ENCODE data around the gene LRRC7.

The LRRC7 gene

DNA sequence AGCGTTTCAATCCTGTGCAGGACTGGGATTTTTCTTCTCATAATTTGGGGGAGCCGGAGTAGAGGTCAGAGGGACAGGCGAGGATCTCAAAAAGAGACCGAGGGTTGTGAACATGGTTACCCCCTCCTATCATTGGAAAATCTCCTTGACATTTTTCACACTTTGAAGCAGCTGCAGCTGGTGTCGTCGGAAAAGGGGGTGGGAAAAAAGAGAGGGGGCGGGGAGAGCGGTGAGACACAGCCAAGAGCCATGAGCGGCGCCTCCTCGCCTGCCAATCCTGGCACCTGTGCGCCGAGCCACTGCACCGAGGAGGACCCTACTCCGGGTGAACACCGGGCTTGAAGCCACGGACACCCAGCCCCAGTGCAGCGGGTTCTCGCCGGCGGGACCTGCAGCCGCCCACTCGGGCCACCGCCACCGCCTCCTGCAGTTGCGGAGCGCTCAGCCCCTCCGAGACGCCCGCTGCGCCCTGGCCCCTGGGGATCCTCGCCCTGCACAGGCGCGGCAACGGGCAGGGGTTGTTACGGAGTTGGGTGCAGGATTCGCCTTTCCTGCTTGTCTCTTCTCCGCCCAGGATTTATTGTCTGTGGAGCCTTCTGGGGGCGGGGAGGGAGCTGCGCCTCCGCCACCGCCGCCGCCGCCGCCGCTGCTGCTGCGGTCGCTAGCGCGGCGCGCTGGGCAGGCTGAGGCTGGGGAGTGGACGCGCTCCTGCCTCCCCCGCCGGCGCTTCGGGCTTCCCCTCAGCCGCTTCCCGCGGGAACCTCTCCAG lies at the start of gene LRRC7:
Gene LRRC7 (plus strand): TSS at position 271 of the 769 bp plus-strand sequence. CDS start 718 bp downstream, outside the sequence.
- TF ChIP-seq, protein P1, sequence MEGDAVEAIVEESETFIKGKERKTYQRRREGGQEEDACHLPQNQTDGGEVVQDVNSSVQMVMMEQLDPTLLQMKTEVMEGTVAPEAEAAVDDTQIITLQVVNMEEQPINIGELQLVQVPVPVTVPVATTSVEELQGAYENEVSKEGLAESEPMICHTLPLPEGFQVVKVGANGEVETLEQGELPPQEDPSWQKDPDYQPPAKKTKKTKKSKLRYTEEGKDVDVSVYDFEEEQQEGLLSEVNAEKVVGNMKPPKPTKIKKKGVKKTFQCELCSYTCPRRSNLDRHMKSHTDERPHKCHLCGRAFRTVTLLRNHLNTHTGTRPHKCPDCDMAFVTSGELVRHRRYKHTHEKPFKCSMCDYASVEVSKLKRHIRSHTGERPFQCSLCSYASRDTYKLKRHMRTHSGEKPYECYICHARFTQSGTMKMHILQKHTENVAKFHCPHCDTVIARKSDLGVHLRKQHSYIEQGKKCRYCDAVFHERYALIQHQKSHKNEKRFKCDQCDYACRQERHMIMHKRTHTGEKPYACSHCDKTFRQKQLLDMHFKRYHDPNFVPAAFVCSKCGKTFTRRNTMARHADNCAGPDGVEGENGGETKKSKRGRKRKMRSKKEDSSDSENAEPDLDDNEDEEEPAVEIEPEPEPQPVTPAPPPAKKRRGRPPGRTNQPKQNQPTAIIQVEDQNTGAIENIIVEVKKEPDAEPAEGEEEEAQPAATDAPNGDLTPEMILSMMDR (IDR thresholded peaks at IDR 0.05; ENCODE audit: low read depth, low read length, missing control alignments) = no peak
- no peak for DNase-seq (ENCODE audit: low read depth)
- no peak within 1 kb of the TSS for H3K4me3 ChIP-seq (ENCODE audit: low read depth, low read length)

DNA sequence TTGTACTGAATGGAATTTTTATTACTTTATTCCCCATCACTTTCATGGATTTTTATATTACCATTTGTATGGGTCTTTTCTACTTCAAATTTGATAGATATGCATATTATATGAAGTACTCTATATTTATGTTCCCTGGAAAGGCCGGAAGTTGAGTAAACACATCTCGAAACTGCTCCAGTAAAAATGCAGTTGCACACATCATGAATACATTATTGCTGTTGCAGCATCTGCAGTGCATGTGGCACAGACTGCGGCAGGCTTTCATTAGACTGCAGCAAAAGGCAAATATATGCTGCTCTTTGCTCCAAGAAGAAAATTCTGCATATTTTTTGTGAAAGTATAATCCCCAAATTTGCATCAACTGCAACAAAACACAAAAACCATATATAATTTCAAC lies 48.7 kb upstream of the LRRC7 start:
- no peak for DNase-seq (ENCODE audit: low read depth)
- TF ChIP-seq, protein P1 (IDR thresholded peaks at IDR 0.05; ENCODE audit: low read depth, low read length, missing control alignments) = no peak
- no peak overlapping the region for H3K4me3 ChIP-seq (ENCODE audit: low read depth, low read length)

DNA sequence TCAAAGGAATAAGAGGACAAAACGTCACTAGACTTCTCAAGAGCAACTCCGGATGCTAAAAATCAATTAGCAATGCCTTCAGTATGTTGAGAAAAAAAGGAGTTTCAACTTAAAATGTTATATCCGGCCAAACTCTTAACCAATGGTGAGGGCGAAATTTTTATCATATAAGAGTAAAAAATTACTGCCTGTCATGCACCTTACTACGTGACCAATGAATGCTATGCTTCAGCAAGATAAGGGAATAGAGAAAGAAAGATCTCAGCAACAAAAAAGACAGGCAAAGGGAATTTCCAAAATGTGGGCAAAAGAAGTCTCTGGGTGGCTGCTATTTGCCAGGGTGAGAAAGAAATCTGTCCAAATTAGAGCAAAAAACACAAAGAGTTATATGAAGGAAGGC lies 47.4 kb upstream of the LRRC7 start:
- no peak for DNase-seq (ENCODE audit: low read depth)
- TF ChIP-seq, protein P1 (IDR thresholded peaks at IDR 0.05; ENCODE audit: low read depth, low read length, missing control alignments) = no peak

GRCh38 chr1:69523032-69523431 lies 44.7 kb upstream of the LRRC7 start:
- TF ChIP-seq, protein P1 (IDR thresholded peaks at IDR 0.05; ENCODE audit: low read depth, low read length, missing control alignments) = no peak
- H3K4me3 ChIP-seq (ENCODE audit: low read depth, low read length) = no peak overlapping the region
- no peak for DNase-seq (ENCODE audit: low read depth)

More for the DNA sequence above, 47.4 kb upstream of the LRRC7 start:
- no peak overlapping the region for H3K4me3 ChIP-seq (ENCODE audit: low read depth, low read length)

DNA sequence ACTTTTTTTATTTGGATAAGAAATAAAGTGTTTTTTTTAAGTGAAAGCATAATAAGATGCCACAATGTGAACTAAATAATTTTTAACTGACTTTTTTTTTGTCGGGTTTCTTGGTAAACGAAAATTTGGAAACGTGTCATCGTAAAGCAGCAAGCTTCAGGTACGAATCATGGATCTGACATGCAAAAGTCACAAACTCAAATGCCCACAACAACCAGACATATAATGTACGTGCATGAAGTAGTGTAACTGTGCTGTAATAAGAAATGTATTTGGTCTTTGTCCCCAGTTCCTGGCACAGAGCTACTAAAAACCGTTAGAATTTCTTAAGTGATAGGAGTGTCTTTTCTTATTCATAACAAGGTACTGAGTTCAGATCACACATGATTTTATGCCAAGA lies 44.3 kb upstream of the LRRC7 start:
- TF ChIP-seq, protein P1 (IDR thresholded peaks at IDR 0.05; ENCODE audit: low read depth, low read length, missing control alignments) = no peak
- no peak for DNase-seq (ENCODE audit: low read depth)
- H3K4me3 ChIP-seq (ENCODE audit: low read depth, low read length) = no peak overlapping the region

- TF ChIP-seq, protein P1 (IDR thresholded peaks at IDR 0.05; ENCODE audit: low read depth, low read length, missing control alignments) = no peak
- DNase-seq (ENCODE audit: low read depth) = no peak
- no peak overlapping the region for H3K4me3 ChIP-seq (ENCODE audit: low read depth, low read length)
These were observed 43.7 kb upstream of the LRRC7 start for GRCh38 chr1:69524015-69524414.

DNA sequence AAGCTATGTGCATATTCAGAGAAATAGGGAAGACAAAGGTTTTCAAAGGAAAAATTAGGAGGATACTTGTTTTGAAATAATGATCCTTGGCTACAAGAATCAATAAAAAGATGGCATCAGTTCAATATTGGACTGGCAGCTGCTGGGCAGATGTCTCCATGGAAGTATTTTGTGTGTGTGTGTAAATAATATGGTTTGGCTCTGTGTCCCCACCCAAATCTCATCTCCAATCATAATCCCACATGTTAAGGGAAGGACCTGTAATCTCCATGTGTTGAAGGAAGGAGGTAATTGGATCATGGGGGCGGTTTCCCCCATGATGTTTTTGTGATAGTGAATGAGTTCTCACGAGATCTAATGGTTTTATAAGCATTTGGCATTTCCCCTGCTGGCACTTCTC lies 40.4 kb upstream of the LRRC7 start:
- no peak for DNase-seq (ENCODE audit: low read depth)
- TF ChIP-seq, protein P1 (IDR thresholded peaks at IDR 0.05; ENCODE audit: low read depth, low read length, missing control alignments) = no peak
- H3K4me3 ChIP-seq (ENCODE audit: low read depth, low read length) = no peak overlapping the region
